H1 (cell line): Measurements from ENCODE around the gene SLC38A1. TPM values are rescaled to one million over a fixed set of nuclear protein-coding genes. Genes with fewer than 3 reads are reported as not detected.

ENCODE experiments used
- CTCF ChIA-PET: fragments of 300-600 bp; sonication (Branson Sonifier 250); formaldehyde crosslinking; loops from one replicate; lab custom pipeline; 2021; ENCODE audit not compliant: partially characterized antibody; lab: Charles Lee
- POLR2A ChIA-PET: fragments of 300-600 bp; sonication (Branson Sonifier 250); formaldehyde crosslinking; loops from one replicate; lab custom pipeline; 2021; ENCODE audit warnings: inconsistent platforms; ENCODE audit not compliant: partially characterized antibody; lab: Charles Lee
- DNase-seq, 2 experiments: peaks; one replicate each; pipeline versions ENCODE4 v3.0.0 to v3.0.0-alpha.2; 2010 to 2022; ENCODE audit warnings: low spot score in 2 of 2, low read depth in 1 of 2, mixed read lengths in 1 of 2
- FAIRE-seq: peaks from 2 replicates; lab custom pipeline; 2011; peaks lifted over from hg19 to GRCh38; lab: Jason Lieb, UNC
- H2AFZ ChIP-seq: 2 replicates; pipeline ENCODE4 v1.8.1; 2012; ENCODE audit warnings: low read length, inconsistent platforms
- H2AK5ac ChIP-seq: 2 replicates; pipeline ENCODE4 v1.6.1; 2013; ENCODE audit warnings: low read depth, low read length
- H2BK120ac ChIP-seq: replicated peaks from 2 replicates; pipeline ENCODE3; 2013; ENCODE audit warnings: low read depth, low read length, inconsistent platforms
- H2BK12ac ChIP-seq: 2 replicates; pipeline ENCODE4 v1.6.1; 2013; ENCODE audit warnings: low read depth, low read length
- H2BK15ac ChIP-seq: 2 replicates; pipeline ENCODE4 v1.6.1; 2013; ENCODE audit warnings: low read length
- H2BK20ac ChIP-seq: 2 replicates; pipeline ENCODE4 v1.6.1; 2013; ENCODE audit warnings: low read length
- H2BK5ac ChIP-seq: 2 replicates; pipeline ENCODE4 v1.6.1; 2013; ENCODE audit warnings: low read depth, low read length
- H3K14ac ChIP-seq: 2 replicates; pipeline ENCODE4 v1.6.1; 2013; ENCODE audit warnings: inconsistent platforms; ENCODE audit not compliant: insufficient read length
- H3K18ac ChIP-seq: 2 replicates; pipeline ENCODE4 v1.6.1; 2013; ENCODE audit warnings: low read length; ENCODE audit errors: extremely low read depth
- H3K23ac ChIP-seq: 2 replicates; pipeline ENCODE4 v1.6.1; 2013; ENCODE audit warnings: inconsistent platforms; ENCODE audit not compliant: insufficient read length
- H3K23me2 ChIP-seq: 2 replicates; pipeline ENCODE4 v1.6.1; 2013; ENCODE audit warnings: low read depth, low read length
- H3K27ac ChIP-seq: 2 replicates; pipeline ENCODE4 v1.6.1; 2011; ENCODE audit warnings: low read depth, low read length, inconsistent platforms
- H3K27me3 ChIP-seq, 4 experiments: replicated peaks in 1 of 4; 1 replicate in 1 of 4; 2 replicates in 3 of 4; pipeline versions ENCODE4 v1.6.1 to v1.8.1; 2011 to 2013; ENCODE audit warnings: low read length in 3 of 4, mild to moderate bottlenecking in 3 of 4, inconsistent platforms in 2 of 4, mixed read lengths in 2 of 4, moderate library complexity in 1 of 4; ENCODE audit not compliant: control insufficient read depth in 3 of 4, insufficient read depth in 3 of 4; ENCODE audit errors: extremely low read depth in 1 of 4
- H3K36me3 ChIP-seq, 4 experiments: 2 replicates each; pipeline versions ENCODE4 v1.6.1 to v1.8.1; 2011 to 2013; ENCODE audit warnings: mild to moderate bottlenecking in 4 of 4, low read length in 3 of 4, moderate library complexity in 2 of 4, control low read depth in 1 of 4, inconsistent platforms in 1 of 4; ENCODE audit not compliant: insufficient read depth in 4 of 4, control insufficient read depth in 2 of 4
- H3K4ac ChIP-seq: replicated peaks from 2 replicates; pipeline ENCODE3; 2013; ENCODE audit warnings: low read length, low read depth, mixed read lengths, inconsistent platforms; ENCODE audit not compliant: insufficient read length
- H3K4me1 ChIP-seq, 4 experiments: replicated peaks in 1 of 4; 1 replicate in 1 of 4; 2 replicates in 3 of 4; pipeline versions ENCODE4 v1.6.1 to v1.8.1; 2011 to 2013; ENCODE audit warnings: low read length in 3 of 4, inconsistent platforms in 2 of 4, mixed read lengths in 1 of 4; ENCODE audit not compliant: insufficient read depth in 4 of 4, control insufficient read depth in 3 of 4
- H3K4me2 ChIP-seq, 2 experiments: 2 replicates each; pipeline versions ENCODE4 v1.6.1 to v1.8.1; 2011 to 2013; ENCODE audit warnings: low read depth in 2 of 2, low read length in 2 of 2, control low read depth in 1 of 2, inconsistent platforms in 1 of 2, mild to moderate bottlenecking in 1 of 2; ENCODE audit not compliant: insufficient read depth in 1 of 2
- H3K4me3 ChIP-seq, 4 experiments: fragments of 200-600, 300-600 bp in 1 of 4; sonication (generic), shearing (Covaris generic), sonication (Bioruptor Twin) in 1 of 4; 2 replicates each; pipeline versions ENCODE4 v1.5.1 to v1.8.1; 2011 to 2016; ENCODE audit warnings: low read length in 4 of 4, low read depth in 3 of 4, control low read depth in 2 of 4, inconsistent platforms in 2 of 4, mild to moderate bottlenecking in 2 of 4, mixed read lengths in 1 of 4, moderate library complexity in 1 of 4; ENCODE audit not compliant: insufficient read depth in 2 of 4; ENCODE audit errors: extremely low read depth in 1 of 4
- H3K56ac ChIP-seq: replicated peaks from 2 replicates; pipeline ENCODE3; 2013; ENCODE audit warnings: low read depth, mild to moderate bottlenecking, mixed read lengths, low read length, inconsistent platforms; ENCODE audit not compliant: insufficient read length
- H3K79me1 ChIP-seq: 2 replicates; pipeline ENCODE4 v1.6.1; 2013; ENCODE audit warnings: low read depth, low read length, control low read depth
- H3K79me2 ChIP-seq, 2 experiments: 2 replicates each; pipeline versions ENCODE4 v1.6.1 to v1.8.1; 2012 to 2013; ENCODE audit warnings: low read length in 2 of 2, mild to moderate bottlenecking in 2 of 2, inconsistent platforms in 1 of 2; ENCODE audit not compliant: insufficient read depth in 2 of 2, control insufficient read depth in 1 of 2
- H3K9ac ChIP-seq, 4 experiments: replicated peaks in 1 of 4; 1 replicate in 1 of 4; 2 replicates in 3 of 4; pipeline versions ENCODE4 v1.6.1 to v1.8.1; 2011 to 2013; ENCODE audit warnings: low read depth in 3 of 4, low read length in 3 of 4, control low read depth in 2 of 4, mild to moderate bottlenecking in 2 of 4, moderate library complexity in 2 of 4, inconsistent platforms in 1 of 4; ENCODE audit errors: extremely low read depth in 1 of 4
- H3K9me3 ChIP-seq, 2 experiments: 2 replicates each; pipeline versions ENCODE4 v1.6.1 to v1.8.1; 2012 to 2013; ENCODE audit warnings: mild to moderate bottlenecking in 2 of 2, moderate library complexity in 2 of 2, control low read depth in 1 of 2, inconsistent platforms in 1 of 2, low read depth in 1 of 2, low read length in 1 of 2, mixed read lengths in 1 of 2; ENCODE audit not compliant: insufficient read depth in 2 of 2
- H4K20me1 ChIP-seq, 2 experiments: replicated peaks in 1 of 2; 2 replicates each; pipeline versions ENCODE3 to v1.8.1; 2011 to 2013; ENCODE audit warnings: inconsistent platforms in 2 of 2, low read length in 2 of 2, mild to moderate bottlenecking in 1 of 2; ENCODE audit not compliant: insufficient read depth in 2 of 2, control insufficient read depth in 1 of 2
- H4K5ac ChIP-seq: 2 replicates; pipeline ENCODE4 v1.6.1; 2013; ENCODE audit warnings: low read length, low read depth, mixed read lengths, inconsistent platforms; ENCODE audit not compliant: insufficient read length
- H4K8ac ChIP-seq: 2 replicates; pipeline ENCODE4 v1.8.0; 2013; ENCODE audit warnings: mild to moderate bottlenecking, moderate library complexity, low read length, inconsistent platforms; ENCODE audit not compliant: insufficient read depth; ENCODE audit errors: extremely low read depth
- H4K91ac ChIP-seq: replicated peaks from 2 replicates; pipeline ENCODE3; 2013; ENCODE audit warnings: low read length, mixed read lengths, inconsistent platforms; ENCODE audit not compliant: insufficient read length
- ASH2L ChIP-seq: fragments of 200-600, 300-600 bp; sonication (generic); IDR thresholded peaks from one replicate; pipeline ENCODE4 v1.7.1; 2017; ENCODE audit warnings: low read length
- E2F6 ChIP-seq: IDR thresholded peaks from 2 replicates; pipeline ENCODE4 v1.6.1; 2012; ENCODE audit warnings: inconsistent platforms
- EGR1 ChIP-seq: IDR thresholded peaks from 2 replicates; pipeline ENCODE4 v1.6.1; 2011; ENCODE audit warnings: low read depth, low read length, borderline replicate concordance
- JUND ChIP-seq: IDR thresholded peaks from 2 replicates; pipeline ENCODE4 v1.6.1; 2011; ENCODE audit warnings: mild to moderate bottlenecking, improper control_type of control experiment, low read length
- KDM5A ChIP-seq: fragments of 200-600 bp; IDR thresholded peaks from 2 replicates; pipeline ENCODE4 v1.7.1; 2012; ENCODE audit warnings: mild to moderate bottlenecking, low read length, inconsistent platforms, mixed read lengths
- POLR2A ChIP-seq, 2 experiments: IDR thresholded peaks; 1 replicate in 1 of 2; 2 replicates in 1 of 2; pipeline ENCODE4 v1.6.1; 2011; ENCODE audit warnings: low read depth in 2 of 2, low read length in 2 of 2, mild to moderate bottlenecking in 2 of 2; ENCODE audit errors: control extremely low read depth in 1 of 2
- RBBP5 ChIP-seq: IDR thresholded peaks from 2 replicates; pipeline ENCODE4 v1.7.1; 2012; ENCODE audit warnings: low read depth, mild to moderate bottlenecking, inconsistent platforms, low read length, moderate library complexity, borderline replicate concordance
- RXRA ChIP-seq: IDR thresholded peaks from 2 replicates; pipeline ENCODE4 v1.6.1; 2011; ENCODE audit warnings: low read depth, mild to moderate bottlenecking, low read length, moderate library complexity; ENCODE audit not compliant: insufficient read depth
- SAP30 ChIP-seq: fragments of 300-600 bp; sonication (generic); IDR thresholded peaks from 2 replicates; pipeline ENCODE4 v1.7.1; 2012; ENCODE audit warnings: low read length, moderate library complexity, mild to moderate bottlenecking, inconsistent platforms; ENCODE audit not compliant: insufficient read depth, insufficient replicate concordance
- WGBS, 2 experiments: shearing (Covaris generic) in 1 of 2; methylation state at CpG; one replicate each; pipeline versions ENCODE4 v1.1.6 to v1.1.7; 2013 to 2015; ENCODE audit warnings: low lambda C conversion rate in 2 of 2, mixed read lengths in 2 of 2, inconsistent platforms in 1 of 2, low coverage in 1 of 2, missing lambda C conversion rate in 1 of 2; ENCODE audit not compliant: insufficient replicate concordance in 2 of 2, insufficient coverage in 1 of 2, insufficient read length in 1 of 2; ENCODE audit errors: extremely low coverage in 1 of 2, missing lambda C conversion rate in 1 of 2; 5-methylcytosine and 5-hydroxymethylcytosine counted together
- polyA plus RNA-seq, 7 experiments: library from polyadenylated mRNA; depleted of rRNA in 3 of 7; stranded (reverse) in 5 of 7; unstranded in 2 of 7; fragments of >200 nt in 5 of 7; fragments of 200-250 nt in 2 of 7; gene quantifications; 1 replicate in 5 of 7; 2 replicates in 1 of 7; 4 replicates in 1 of 7; pipeline versions ENCODE4 v1.2.1 to v1.2.3, GENCODE V29; 2011 to 2013; ENCODE audit warnings: missing spikeins in 2 of 7, mixed read lengths in 2 of 7
- total RNA-seq: library from RNA; stranded (reverse); fragmentation: NEBNext Ultra II Directional; extraction: Animal tissue kit (Norgen Biotek cat#: 25700); gene quantifications from 2 replicates; pipeline ENCODE4 v1.2.1, GENCODE V29; 2021

Gene SLC38A1
- total and polyA plus RNA-seq, 2 of the 8 experiments (the other 6 are each of a cell fraction or from before 2014, with no cell fraction given), result 83.4 to 242 TPM

DNA sequence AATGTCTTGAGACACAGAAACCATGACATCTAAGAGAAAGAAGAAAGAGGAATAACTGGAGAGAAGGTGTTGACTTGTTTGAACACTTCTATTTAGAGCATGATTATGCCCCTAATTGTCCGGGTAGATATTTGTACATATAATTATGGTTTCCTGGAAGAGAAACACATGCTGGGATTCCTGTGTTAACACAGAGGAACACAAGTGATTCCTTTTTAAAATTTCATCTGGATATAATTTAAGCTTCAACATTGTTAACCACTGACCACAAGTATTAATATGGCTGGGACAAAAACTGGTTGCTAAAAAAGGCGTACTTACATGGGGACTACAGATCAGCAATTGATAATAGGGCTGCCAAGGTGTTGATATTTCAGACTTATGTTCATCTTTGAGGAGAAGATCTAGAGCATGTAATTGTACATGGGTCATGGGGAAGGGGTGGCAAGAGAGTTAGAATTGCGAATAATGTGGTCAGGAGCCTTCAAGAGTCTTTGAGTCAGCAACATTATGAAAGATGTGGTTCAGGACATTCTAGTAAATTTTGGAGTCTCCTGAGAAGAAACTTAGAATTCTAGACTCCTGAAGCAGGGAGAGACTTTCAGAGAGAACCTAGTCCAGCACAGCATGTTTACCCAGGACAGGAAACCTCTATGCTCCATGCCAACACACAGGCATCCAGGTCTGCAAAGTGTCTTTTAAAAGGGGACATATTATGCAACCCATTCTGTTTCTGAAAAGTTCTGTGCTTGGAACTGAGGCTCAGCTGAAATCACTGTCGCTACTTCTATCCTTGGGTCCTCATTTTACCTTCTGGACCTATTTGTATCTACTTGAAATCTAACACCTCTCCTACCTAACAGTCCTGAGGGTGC is 56.5 kb downstream of the SLC38A1 start:
- FAIRE-seq (no peak), DNase-seq (no peak)
- no peak overlapping the region for H3K56ac ChIP-seq
- H2BK15ac ChIP-seq, result no peak overlapping the region
- ChIA-PET POLR2A (interaction anchor here (0.8 to 1.1 kb wide), 2 partner anchors 10 to 13 kb away, joined by 3 read pairs; no protein-coding TSS in a partner anchor), CTCF (no interaction called here)
- H3K27ac ChIP-seq, result no peak overlapping the region
- 95% methylated on average over 4 of the region's 4 CpGs; no CpG with 5 or more reads in 1 of the 2 experiments for WGBS, 2 experiments
- no peak overlapping the region for H3K18ac ChIP-seq
- H3K79me2 ChIP-seq, result peaks cover 0 to 75% of the 10 kb centered on the region in 2 experiments; a peak in 2 of 4 replicates
- H3K23ac ChIP-seq, result no peak overlapping the region
- no peak overlapping the region for H4K8ac ChIP-seq
- no peak overlapping the region for H4K91ac ChIP-seq
- H3K79me1 ChIP-seq, result peaks cover 10% of the 10 kb centered on the region; the same call in 1 of the 2 replicates
- H2BK12ac ChIP-seq, result no peak overlapping the region
- no peak overlapping the region for H2BK5ac ChIP-seq
- no peak overlapping the region for H3K14ac ChIP-seq
- H3K36me3 ChIP-seq, result peaks cover under 1 to 69% (median 30%) of the 10 kb centered on the region in 4 experiments
- peaks cover 0 to 4% (median 2%) of the 10 kb centered on the region in 4 experiments; a peak in 3 of 7 replicates for H3K4me1 ChIP-seq
- H2BK20ac ChIP-seq, result no peak overlapping the region
- H4K5ac ChIP-seq, result no peak overlapping the region
- H2BK120ac ChIP-seq, result no peak overlapping the region
- H3K9me3 ChIP-seq, result no peaks in the 10 kb centered on the region
- no peak overlapping the region for H2AK5ac ChIP-seq
- H3K4me2 ChIP-seq, result no peak overlapping the region
- no peak overlapping the region for H2AFZ ChIP-seq
- no peak overlapping the region for H3K9ac ChIP-seq
- H3K23me2 ChIP-seq, result no peaks in the 10 kb centered on the region
- H3K4ac ChIP-seq, result no peak overlapping the region
- peaks cover 5 to 16% of the 10 kb centered on the region in 2 experiments for H4K20me1 ChIP-seq
- H3K27me3 ChIP-seq, result no peaks in the 10 kb centered on the region
- TF ChIP-seq SAP30, result no peak
- TF ChIP-seq ASH2L, result no peak
- peak in 1 of 2 experiments; percentile 57; a peak in 1 of 3 replicates for TF ChIP-seq POLR2A (IDR thresholded peaks at IDR 0.05; ENCODE audit: control extremely low read depth in 1 of 2, low read depth in 2 of 2, low read length in 2 of 2)
- no peak for TF ChIP-seq E2F6
- TF ChIP-seq JUND, result no peak
- TF ChIP-seq KDM5A, result no peak
- no peak for TF ChIP-seq RBBP5
- TF ChIP-seq EGR1, result no peak
- TF ChIP-seq RXRA, result no peak
- H3K4me3 ChIP-seq, result no peak overlapping the region
